ENCODE results near the gene EXOSC9. TPM values are rescaled to one million over a fixed set of nuclear protein-coding genes. Genes with fewer than 3 reads are reported as not detected.

Gene EXOSC9
- total and polyA plus RNA-seq, 4 donors = 5.3 to 20.0 (median 10.0) TPM

GRCh38 chr4:121788896-121789295 is 12.2 kb upstream of the EXOSC9 start (continued):
- TF ChIP-seq ATF3 (IDR thresholded peaks at IDR 0.05) (no peak), NR2F2 (IDR thresholded peaks at IDR 0.05) (no peak), JUND (IDR thresholded peaks at IDR 0.05) (no peak)

- Histone ChIP-seq H3K36me3 (ENCODE audit: control insufficient read depth in 4 of 4, insufficient read depth in 3 of 4, low read depth in 1 of 4, low read length in 3 of 4) (no peaks in the 10 kb centered on the region), H3K4me1 (ENCODE audit: control insufficient read depth in 4 of 4, insufficient read depth in 4 of 4, low read length in 3 of 4) (no peaks in the 10 kb centered on the region), H3K9me3 (ENCODE audit: control insufficient read depth in 4 of 4, low read length in 3 of 4) (peaks cover 0 to 3% (median 0%) of the 10 kb centered on the region in 4 donors), H3K9ac (ENCODE audit: low read depth in 1 of 2, low read length in 2 of 2) (no peak overlapping the region), H3K27me3 (ENCODE audit: control insufficient read depth in 4 of 4, insufficient read depth in 4 of 4, low read length in 3 of 4) (no peaks in the 10 kb centered on the region), H3K4me3 (ENCODE audit: low read depth in 1 of 3, low read length in 3 of 3) (no peak overlapping the region), H3K27ac (ENCODE audit: low read depth in 1 of 2, low read length in 2 of 2) (no peak overlapping the region)
- no peak for TF ChIP-seq FOXA2 (IDR thresholded peaks at IDR 0.05)
- no peak for TF ChIP-seq MAX (IDR thresholded peaks at IDR 0.05)
- TF ChIP-seq HNF4A (conservative IDR thresholded peaks at IDR 0.05) = no peak
- no peak for TF ChIP-seq ZBTB33 (IDR thresholded peaks at IDR 0.05)
- TF ChIP-seq TAF1 (conservative IDR thresholded peaks at IDR 0.05) = no peak
- TF ChIP-seq JUND (IDR thresholded peaks at IDR 0.05) = no peak
- 82% methylated on average over 1 of the region's 1 CpG for WGBS
- no peak for DNase-seq (ENCODE audit: low spot score)
Measured at GRCh38 chr4:121789455-121789854, 11.7 kb upstream of the EXOSC9 start.

GRCh38 chr4:121789960-121790829 is 10.9 kb upstream of the EXOSC9 start:
- H3K4me1 ChIP-seq (ENCODE audit: control insufficient read depth in 4 of 4, insufficient read depth in 4 of 4, low read length in 3 of 4) = no peaks in the 10 kb centered on the region
- 84% methylated on average over 3 of the region's 3 CpGs for WGBS
- H3K27me3 ChIP-seq (ENCODE audit: control insufficient read depth in 4 of 4, insufficient read depth in 4 of 4, low read length in 3 of 4) = no peaks in the 10 kb centered on the region
- DNase-seq (ENCODE audit: low spot score) = no peak
- H3K9me3 ChIP-seq (ENCODE audit: control insufficient read depth in 4 of 4, low read length in 3 of 4) = no peaks in the 10 kb centered on the region
- no peak overlapping the region for H3K9ac ChIP-seq (ENCODE audit: low read depth in 1 of 2, low read length in 2 of 2)
- no peaks in the 10 kb centered on the region for H3K36me3 ChIP-seq (ENCODE audit: control insufficient read depth in 4 of 4, insufficient read depth in 3 of 4, low read depth in 1 of 4, low read length in 3 of 4)
- no peak overlapping the region for H3K27ac ChIP-seq (ENCODE audit: low read depth in 1 of 2, low read length in 2 of 2)
- TF ChIP-seq YY1 (IDR thresholded peaks at IDR 0.05) (no peak), REST (IDR thresholded peaks at IDR 0.05) (no peak), GABPA (IDR thresholded peaks at IDR 0.05 in 1 of 2, conservative IDR thresholded peaks at IDR 0.05 in 1 of 2) (no peak)
- H3K4me3 ChIP-seq (ENCODE audit: low read depth in 1 of 3, low read length in 3 of 3) = no peak overlapping the region
